ENCODE data around the gene PHPT1. TPM values are rescaled to one million over a fixed set of nuclear protein-coding genes. Genes with fewer than 3 reads are reported as not detected.

The PHPT1 gene
- total and polyA plus RNA-seq, 2 of the 13 experiments (the other 11 are each of a cell fraction or from before 2014, with no cell fraction given), result 189 to 192 TPM

DNA sequence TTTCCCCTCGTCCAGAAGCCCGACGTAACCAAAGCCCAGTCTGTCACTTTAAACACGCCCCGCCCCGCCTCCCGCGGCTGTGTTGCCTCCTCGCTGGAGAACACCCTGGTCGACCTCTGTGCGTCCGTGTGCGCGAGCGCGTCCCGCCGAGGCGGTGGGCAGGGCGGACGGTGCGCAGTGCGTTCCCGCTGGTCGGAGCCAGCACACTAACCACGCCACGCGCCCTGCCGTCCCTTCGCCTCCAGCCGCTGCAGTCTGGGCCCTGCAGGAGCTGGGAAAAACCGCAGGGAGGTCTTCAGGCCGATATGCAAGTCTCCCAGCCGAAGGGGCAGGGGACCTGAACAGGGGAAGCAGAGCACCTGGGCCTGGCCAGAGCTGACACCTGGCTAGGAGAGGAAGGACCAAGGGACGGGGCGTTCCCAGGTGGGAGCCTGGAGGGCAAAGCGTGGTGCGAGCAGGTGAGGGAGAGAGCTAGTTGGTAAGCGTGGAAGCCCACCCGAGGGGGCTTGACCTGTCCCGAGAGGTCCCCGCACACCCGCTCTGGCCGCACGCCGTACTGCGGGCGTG lies 1.3 kb upstream of the PHPT1 start (continued):
- TF ChIP-seq, protein P1, sequence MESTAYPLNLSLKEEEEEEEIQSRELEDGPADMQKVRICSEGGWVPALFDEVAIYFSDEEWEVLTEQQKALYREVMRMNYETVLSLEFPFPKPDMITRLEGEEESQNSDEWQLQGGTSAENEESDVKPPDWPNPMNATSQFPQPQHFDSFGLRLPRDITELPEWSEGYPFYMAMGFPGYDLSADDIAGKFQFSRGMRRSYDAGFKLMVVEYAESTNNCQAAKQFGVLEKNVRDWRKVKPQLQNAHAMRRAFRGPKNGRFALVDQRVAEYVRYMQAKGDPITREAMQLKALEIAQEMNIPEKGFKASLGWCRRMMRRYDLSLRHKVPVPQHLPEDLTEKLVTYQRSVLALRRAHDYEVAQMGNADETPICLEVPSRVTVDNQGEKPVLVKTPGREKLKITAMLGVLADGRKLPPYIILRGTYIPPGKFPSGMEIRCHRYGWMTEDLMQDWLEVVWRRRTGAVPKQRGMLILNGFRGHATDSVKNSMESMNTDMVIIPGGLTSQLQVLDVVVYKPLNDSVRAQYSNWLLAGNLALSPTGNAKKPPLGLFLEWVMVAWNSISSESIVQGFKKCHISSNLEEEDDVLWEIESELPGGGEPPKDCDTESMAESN (CRISPR knock-in tag; conservative IDR thresholded peaks at IDR 0.05), result peak; percentile 79
- TF ChIP-seq ZMYM2 (CRISPR knock-in tag; IDR thresholded peaks at IDR 0.05) (no peak), SRSF9 (IDR thresholded peaks at IDR 0.05; ENCODE audit: borderline replicate concordance, insufficient read depth, low read depth, low read length, poor library complexity, severe bottlenecking) (no peak), ZNF331 (CRISPR knock-in tag; IDR thresholded peaks at IDR 0.05) (peak; percentile 31; the same call in 1 of the 2 replicates), BRCA1 (CRISPR knock-in tag; IDR thresholded peaks at IDR 0.05) (no peak), IRF2 (CRISPR knock-in tag; IDR thresholded peaks at IDR 0.05) (no peak), ZNF501 (CRISPR knock-in tag; IDR thresholded peaks at IDR 0.05) (peak; percentile 84; the same call in 1 of the 2 replicates), ZSCAN20 (CRISPR knock-in tag; IDR thresholded peaks at IDR 0.05; ENCODE audit: borderline replicate concordance) (no peak), ZNF772 (CRISPR knock-in tag; IDR thresholded peaks at IDR 0.05) (peak; percentile 79), ZNF709 (CRISPR knock-in tag; IDR thresholded peaks at IDR 0.05) (no peak; the same call in 1 of the 2 replicates), TBX2 (CRISPR knock-in tag; IDR thresholded peaks at IDR 0.05; ENCODE audit: borderline replicate concordance) (peak; percentile 57)
- TF ChIP-seq, protein P2, sequence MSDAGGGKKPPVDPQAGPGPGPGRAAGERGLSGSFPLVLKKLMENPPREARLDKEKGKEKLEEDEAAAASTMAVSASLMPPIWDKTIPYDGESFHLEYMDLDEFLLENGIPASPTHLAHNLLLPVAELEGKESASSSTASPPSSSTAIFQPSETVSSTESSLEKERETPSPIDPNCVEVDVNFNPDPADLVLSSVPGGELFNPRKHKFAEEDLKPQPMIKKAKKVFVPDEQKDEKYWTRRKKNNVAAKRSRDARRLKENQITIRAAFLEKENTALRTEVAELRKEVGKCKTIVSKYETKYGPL (CRISPR knock-in tag; IDR thresholded peaks at IDR 0.05), result no peak
- TF ChIP-seq, protein P3, sequence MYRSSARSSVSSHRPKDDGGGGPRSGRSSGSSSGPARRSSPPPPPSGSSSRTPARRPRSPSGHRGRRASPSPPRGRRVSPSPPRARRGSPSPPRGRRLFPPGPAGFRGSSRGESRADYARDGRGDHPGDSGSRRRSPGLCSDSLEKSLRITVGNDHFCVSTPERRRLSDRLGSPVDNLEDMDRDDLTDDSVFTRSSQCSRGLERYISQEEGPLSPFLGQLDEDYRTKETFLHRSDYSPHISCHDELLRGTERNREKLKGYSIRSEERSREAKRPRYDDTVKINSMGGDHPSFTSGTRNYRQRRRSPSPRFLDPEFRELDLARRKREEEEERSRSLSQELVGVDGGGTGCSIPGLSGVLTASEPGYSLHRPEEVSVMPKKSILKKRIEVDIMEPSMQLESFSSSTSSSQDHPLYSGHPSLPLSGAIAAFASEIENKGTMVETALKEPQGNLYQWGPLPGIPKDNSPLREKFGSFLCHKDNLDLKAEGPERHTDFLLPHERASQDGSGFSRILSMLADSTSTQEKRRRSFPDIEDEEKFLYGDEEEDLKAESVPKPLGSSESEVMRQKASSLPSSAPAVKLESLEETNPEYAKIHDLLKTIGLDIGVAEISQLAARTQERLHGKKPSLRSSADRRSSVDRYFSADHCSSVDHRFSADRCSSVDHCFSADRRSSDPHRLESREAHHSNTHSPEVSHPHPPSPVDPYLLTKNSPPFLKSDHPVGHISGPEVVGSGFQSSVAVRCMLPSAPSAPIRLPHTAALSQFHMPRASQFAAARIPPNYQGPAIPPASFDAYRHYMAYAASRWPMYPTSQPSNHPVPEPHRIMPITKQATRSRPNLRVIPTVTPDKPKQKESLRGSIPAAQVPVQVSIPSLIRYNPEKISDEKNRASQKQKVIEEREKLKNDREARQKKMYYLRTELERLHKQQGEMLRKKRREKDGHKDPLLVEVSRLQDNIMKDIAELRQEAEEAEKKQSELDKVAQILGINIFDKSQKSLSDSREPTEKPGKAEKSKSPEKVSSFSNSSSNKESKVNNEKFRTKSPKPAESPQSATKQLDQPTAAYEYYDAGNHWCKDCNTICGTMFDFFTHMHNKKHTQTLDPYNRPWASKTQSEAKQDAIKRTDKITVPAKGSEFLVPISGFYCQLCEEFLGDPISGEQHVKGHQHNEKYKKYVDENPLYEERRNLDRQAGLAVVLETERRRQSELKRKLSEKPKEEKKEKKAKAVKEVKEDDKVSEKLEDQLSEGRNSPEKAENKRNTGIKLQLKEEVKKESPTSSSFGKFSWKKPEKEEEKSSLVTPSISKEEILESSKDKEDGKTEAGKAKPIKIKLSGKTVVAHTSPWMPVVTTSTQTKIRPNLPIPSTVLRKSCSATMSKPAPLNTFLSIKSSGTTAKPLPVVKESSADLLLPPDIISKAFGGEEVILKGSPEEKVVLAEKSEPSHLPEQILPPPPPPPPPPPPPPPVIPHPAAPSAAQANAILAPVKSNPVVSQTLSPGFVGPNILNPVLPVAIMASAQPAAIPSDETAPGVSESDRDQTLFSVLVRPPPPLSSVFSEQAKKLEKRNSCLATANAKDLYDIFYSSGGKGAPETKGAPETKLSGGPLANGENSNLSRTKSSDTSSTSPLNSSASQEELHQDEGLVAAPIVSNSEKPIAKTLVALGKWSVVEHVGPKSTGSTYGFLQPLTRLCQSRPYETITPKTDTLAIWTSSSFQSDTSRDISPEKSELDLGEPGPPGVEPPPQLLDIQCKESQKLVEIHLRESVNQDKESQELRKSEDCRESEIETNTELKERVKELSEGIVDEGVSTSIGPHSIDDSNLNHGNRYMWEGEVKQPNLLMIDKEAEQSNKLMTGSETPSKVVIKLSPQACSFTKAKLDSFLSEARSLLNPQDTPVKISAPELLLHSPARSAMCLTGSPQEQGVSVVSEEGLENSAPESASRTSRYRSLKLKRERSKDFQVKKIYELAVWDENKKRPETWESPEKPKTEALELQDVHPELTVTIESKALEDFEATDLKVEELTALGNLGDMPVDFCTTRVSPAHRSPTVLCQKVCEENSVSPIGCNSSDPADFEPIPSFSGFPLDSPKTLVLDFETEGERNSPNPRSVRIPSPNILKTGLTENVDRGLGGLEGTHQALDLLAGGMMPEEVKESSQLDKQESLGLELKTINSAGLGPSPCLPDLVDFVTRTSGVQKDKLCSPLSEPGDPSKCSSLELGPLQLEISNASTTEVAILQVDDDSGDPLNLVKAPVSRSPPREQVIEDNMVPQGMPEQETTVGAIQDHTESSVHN (CRISPR knock-in tag; IDR thresholded peaks at IDR 0.05), result peak; percentile 71; the same call in 1 of the 2 replicates
- TF ChIP-seq, protein P4, sequence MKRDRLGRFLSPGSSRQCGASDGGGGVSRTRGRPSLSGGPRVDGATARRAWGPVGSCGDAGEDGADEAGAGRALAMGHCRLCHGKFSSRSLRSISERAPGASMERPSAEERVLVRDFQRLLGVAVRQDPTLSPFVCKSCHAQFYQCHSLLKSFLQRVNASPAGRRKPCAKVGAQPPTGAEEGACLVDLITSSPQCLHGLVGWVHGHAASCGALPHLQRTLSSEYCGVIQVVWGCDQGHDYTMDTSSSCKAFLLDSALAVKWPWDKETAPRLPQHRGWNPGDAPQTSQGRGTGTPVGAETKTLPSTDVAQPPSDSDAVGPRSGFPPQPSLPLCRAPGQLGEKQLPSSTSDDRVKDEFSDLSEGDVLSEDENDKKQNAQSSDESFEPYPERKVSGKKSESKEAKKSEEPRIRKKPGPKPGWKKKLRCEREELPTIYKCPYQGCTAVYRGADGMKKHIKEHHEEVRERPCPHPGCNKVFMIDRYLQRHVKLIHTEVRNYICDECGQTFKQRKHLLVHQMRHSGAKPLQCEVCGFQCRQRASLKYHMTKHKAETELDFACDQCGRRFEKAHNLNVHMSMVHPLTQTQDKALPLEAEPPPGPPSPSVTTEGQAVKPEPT (CRISPR knock-in tag; IDR thresholded peaks at IDR 0.05; ENCODE audit: low read depth), result no peak
- TF ChIP-seq, protein P5, sequence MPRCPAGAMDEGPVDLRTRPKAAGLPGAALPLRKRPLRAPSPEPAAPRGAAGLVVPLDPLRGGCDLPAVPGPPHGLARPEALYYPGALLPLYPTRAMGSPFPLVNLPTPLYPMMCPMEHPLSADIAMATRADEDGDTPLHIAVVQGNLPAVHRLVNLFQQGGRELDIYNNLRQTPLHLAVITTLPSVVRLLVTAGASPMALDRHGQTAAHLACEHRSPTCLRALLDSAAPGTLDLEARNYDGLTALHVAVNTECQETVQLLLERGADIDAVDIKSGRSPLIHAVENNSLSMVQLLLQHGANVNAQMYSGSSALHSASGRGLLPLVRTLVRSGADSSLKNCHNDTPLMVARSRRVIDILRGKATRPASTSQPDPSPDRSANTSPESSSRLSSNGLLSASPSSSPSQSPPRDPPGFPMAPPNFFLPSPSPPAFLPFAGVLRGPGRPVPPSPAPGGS (CRISPR knock-in tag; IDR thresholded peaks at IDR 0.05), result no peak

Data from HepG2 (cell line).